Parathyroid adenoma (tissue), 2 donors: ENCODE results near the gene ARID4B.

Experiments
- H2AFZ ChIP-seq: fragments of 300-600 bp; sonication (generic); one replicate; pipeline ENCODE4 v1.7.0; 2017; ENCODE audit warnings: antibody characterized with exemption, mild to moderate bottlenecking
- H3K27ac ChIP-seq: fragments of 300-600 bp; sonication (generic); one replicate; pipeline ENCODE4 v1.7.0; 2017
- H3K27me3 ChIP-seq: fragments of 300-600 bp; sonication (generic); one replicate; pipeline ENCODE4 v1.7.0; 2017; ENCODE audit warnings: low read length; ENCODE audit not compliant: control insufficient read depth, insufficient read depth
- H3K36me3 ChIP-seq: fragments of 300-600 bp; sonication (generic); one replicate; pipeline ENCODE4 v1.7.0; 2017; ENCODE audit warnings: low read length; ENCODE audit not compliant: control insufficient read depth, insufficient read depth
- H3K4me1 ChIP-seq: fragments of 300-600 bp; sonication (generic); one replicate; pipeline ENCODE4 v1.7.0; 2017; ENCODE audit warnings: control low read depth
- H3K4me2 ChIP-seq: fragments of 300-600 bp; sonication (generic); one replicate; pipeline ENCODE4 v1.7.0; 2017; ENCODE audit warnings: low read length
- H3K4me3 ChIP-seq: fragments of 300-600 bp; sonication (generic); one replicate; pipeline ENCODE4 v1.7.0; 2017; ENCODE audit warnings: low read depth, low read length
- H3K79me2 ChIP-seq: fragments of 300-600 bp; sonication (generic); one replicate; pipeline ENCODE4 v1.7.0; 2017; ENCODE audit warnings: control low read depth
- H3K9ac ChIP-seq: fragments of 300-600 bp; sonication (generic); one replicate; pipeline ENCODE4 v1.7.0; 2017; ENCODE audit warnings: mild to moderate bottlenecking
- H3K9me3 ChIP-seq: fragments of 300-600 bp; sonication (generic); one replicate; pipeline ENCODE4 v1.7.0; 2017; ENCODE audit warnings: low read length; ENCODE audit not compliant: control insufficient read depth
- TF ChIP-seq, protein P1 (sequence below): fragments of 300-600 bp; sonication (generic); IDR thresholded peaks from one replicate; pipeline ENCODE4 v1.7.0; 2017; ENCODE audit warnings: antibody characterized with exemption, mild to moderate bottlenecking
- donor health status: primary hyperparathyroidism.

ARID4B gene

GRCh38 chr1:235292790-235293189 is 35.2 kb downstream of the ARID4B start:
- no peak overlapping the region for H3K27ac ChIP-seq
- H3K4me1 ChIP-seq, result no peaks in the 10 kb centered on the region
- H3K36me3 ChIP-seq, result no peaks in the 10 kb centered on the region

GRCh38 chr1:235291599-235292091 is 36.3 kb downstream of the ARID4B start:
- H3K9ac ChIP-seq, result no peak overlapping the region
- H3K27ac ChIP-seq, result no peak overlapping the region

More at GRCh38 chr1:235292790-235293189, 35.2 kb downstream of the ARID4B start:
- Histone ChIP-seq H3K79me2 (peaks cover 24% of the 10 kb centered on the region), H3K27me3 (no peaks in the 10 kb centered on the region), H3K4me2 (no peak overlapping the region), H3K9ac (no peak overlapping the region), H3K9me3 (no peaks in the 10 kb centered on the region), H2AFZ (no peak overlapping the region), H3K4me3 (no peak overlapping the region)
- TF ChIP-seq, protein P1, sequence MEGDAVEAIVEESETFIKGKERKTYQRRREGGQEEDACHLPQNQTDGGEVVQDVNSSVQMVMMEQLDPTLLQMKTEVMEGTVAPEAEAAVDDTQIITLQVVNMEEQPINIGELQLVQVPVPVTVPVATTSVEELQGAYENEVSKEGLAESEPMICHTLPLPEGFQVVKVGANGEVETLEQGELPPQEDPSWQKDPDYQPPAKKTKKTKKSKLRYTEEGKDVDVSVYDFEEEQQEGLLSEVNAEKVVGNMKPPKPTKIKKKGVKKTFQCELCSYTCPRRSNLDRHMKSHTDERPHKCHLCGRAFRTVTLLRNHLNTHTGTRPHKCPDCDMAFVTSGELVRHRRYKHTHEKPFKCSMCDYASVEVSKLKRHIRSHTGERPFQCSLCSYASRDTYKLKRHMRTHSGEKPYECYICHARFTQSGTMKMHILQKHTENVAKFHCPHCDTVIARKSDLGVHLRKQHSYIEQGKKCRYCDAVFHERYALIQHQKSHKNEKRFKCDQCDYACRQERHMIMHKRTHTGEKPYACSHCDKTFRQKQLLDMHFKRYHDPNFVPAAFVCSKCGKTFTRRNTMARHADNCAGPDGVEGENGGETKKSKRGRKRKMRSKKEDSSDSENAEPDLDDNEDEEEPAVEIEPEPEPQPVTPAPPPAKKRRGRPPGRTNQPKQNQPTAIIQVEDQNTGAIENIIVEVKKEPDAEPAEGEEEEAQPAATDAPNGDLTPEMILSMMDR, result no peak

GRCh38 chr1:235290740-235291502 is 37.1 kb downstream of the ARID4B start:
- H3K4me3 ChIP-seq, result no peak overlapping the region
- H3K4me2 ChIP-seq, result no peak overlapping the region
- peaks cover 25% of the 10 kb centered on the region for H3K79me2 ChIP-seq
- H3K27me3 ChIP-seq, result no peaks in the 10 kb centered on the region
- no peaks in the 10 kb centered on the region for H3K36me3 ChIP-seq
- no peak overlapping the region for H2AFZ ChIP-seq
- H3K27ac ChIP-seq, result no peak overlapping the region
- no peaks in the 10 kb centered on the region for H3K9me3 ChIP-seq
- TF ChIP-seq, protein P1, result no peak
- no peak overlapping the region for H3K9ac ChIP-seq
- no peaks in the 10 kb centered on the region for H3K4me1 ChIP-seq

More at GRCh38 chr1:235291599-235292091, 36.3 kb downstream of the ARID4B start:
- TF ChIP-seq, protein P1, result no peak
- Histone ChIP-seq H3K27me3 (no peaks in the 10 kb centered on the region), H3K4me3 (no peak overlapping the region), H3K79me2 (peaks cover 22% of the 10 kb centered on the region), H3K9me3 (no peaks in the 10 kb centered on the region), H3K4me1 (no peaks in the 10 kb centered on the region), H3K36me3 (no peaks in the 10 kb centered on the region), H2AFZ (no peak overlapping the region), H3K4me2 (no peak overlapping the region)

- Histone ChIP-seq H3K9me3 (no peaks in the 10 kb centered on the region), H2AFZ (no peak overlapping the region), H3K27ac (no peak overlapping the region), H3K36me3 (no peaks in the 10 kb centered on the region), H3K9ac (no peak overlapping the region), H3K79me2 (peaks cover 23% of the 10 kb centered on the region), H3K4me2 (no peak overlapping the region), H3K27me3 (no peaks in the 10 kb centered on the region), H3K4me3 (no peak overlapping the region), H3K4me1 (no peaks in the 10 kb centered on the region)
- TF ChIP-seq, protein P1, result no peak
Measured at GRCh38 chr1:235289859-235290739, 37.9 kb downstream of the ARID4B start.
